Parathyroid adenoma (tissue), 2 donors: ENCODE results near the gene GOLGA5.

Experiments
- H2AFZ ChIP-seq: fragments of 300-600 bp; sonication (generic); one replicate; pipeline ENCODE4 v1.7.0; 2017; ENCODE audit warnings: antibody characterized with exemption, mild to moderate bottlenecking
- H3K27ac ChIP-seq: fragments of 300-600 bp; sonication (generic); one replicate; pipeline ENCODE4 v1.7.0; 2017
- H3K27me3 ChIP-seq: fragments of 300-600 bp; sonication (generic); one replicate; pipeline ENCODE4 v1.7.0; 2017; ENCODE audit warnings: low read length; ENCODE audit not compliant: control insufficient read depth, insufficient read depth
- H3K36me3 ChIP-seq: fragments of 300-600 bp; sonication (generic); one replicate; pipeline ENCODE4 v1.7.0; 2017; ENCODE audit warnings: low read length; ENCODE audit not compliant: control insufficient read depth, insufficient read depth
- H3K4me1 ChIP-seq: fragments of 300-600 bp; sonication (generic); one replicate; pipeline ENCODE4 v1.7.0; 2017; ENCODE audit warnings: control low read depth
- H3K4me2 ChIP-seq: fragments of 300-600 bp; sonication (generic); one replicate; pipeline ENCODE4 v1.7.0; 2017; ENCODE audit warnings: low read length
- H3K4me3 ChIP-seq: fragments of 300-600 bp; sonication (generic); one replicate; pipeline ENCODE4 v1.7.0; 2017; ENCODE audit warnings: low read depth, low read length
- H3K79me2 ChIP-seq: fragments of 300-600 bp; sonication (generic); one replicate; pipeline ENCODE4 v1.7.0; 2017; ENCODE audit warnings: control low read depth
- H3K9ac ChIP-seq: fragments of 300-600 bp; sonication (generic); one replicate; pipeline ENCODE4 v1.7.0; 2017; ENCODE audit warnings: mild to moderate bottlenecking
- H3K9me3 ChIP-seq: fragments of 300-600 bp; sonication (generic); one replicate; pipeline ENCODE4 v1.7.0; 2017; ENCODE audit warnings: low read length; ENCODE audit not compliant: control insufficient read depth
- CTCF ChIP-seq: fragments of 300-600 bp; sonication (generic); IDR thresholded peaks from one replicate; pipeline ENCODE4 v1.7.0; 2017; ENCODE audit warnings: antibody characterized with exemption, mild to moderate bottlenecking
- donor health status: primary hyperparathyroidism.

The GOLGA5 gene

GRCh38 chr14:92830902-92831301, 36.8 kb downstream of the GOLGA5 start:
- Histone ChIP-seq H2AFZ (no peak overlapping the region), H3K9ac (no peak overlapping the region), H3K4me2 (no peak overlapping the region), H3K27ac (no peak overlapping the region), H3K79me2 (no peaks in the 10 kb centered on the region), H3K27me3 (no peaks in the 10 kb centered on the region), H3K36me3 (no peaks in the 10 kb centered on the region), H3K4me1 (peaks cover 3% of the 10 kb centered on the region), H3K9me3 (no peaks in the 10 kb centered on the region), H3K4me3 (no peak overlapping the region)
- no peak for TF ChIP-seq CTCF

- no peaks in the 10 kb centered on the region for H3K36me3 ChIP-seq
- no peak overlapping the region for H2AFZ ChIP-seq
- no peaks in the 10 kb centered on the region for H3K9me3 ChIP-seq
- H3K79me2 ChIP-seq, result no peaks in the 10 kb centered on the region
- no peaks in the 10 kb centered on the region for H3K27me3 ChIP-seq
- no peak overlapping the region for H3K9ac ChIP-seq
- no peak overlapping the region for H3K4me2 ChIP-seq
- H3K27ac ChIP-seq, result no peak overlapping the region
- no peak for TF ChIP-seq CTCF
- H3K4me1 ChIP-seq, result peaks cover 3% of the 10 kb centered on the region
- no peak overlapping the region for H3K4me3 ChIP-seq
Measured at GRCh38 chr14:92832137-92832700, 38.1 kb downstream of the GOLGA5 start.

GRCh38 chr14:92841930-92842329, 47.8 kb downstream of the GOLGA5 start:
- Histone ChIP-seq H2AFZ (no peak overlapping the region), H3K4me1 (no peaks in the 10 kb centered on the region), H3K27ac (no peak overlapping the region), H3K27me3 (no peaks in the 10 kb centered on the region), H3K36me3 (no peaks in the 10 kb centered on the region), H3K9me3 (no peaks in the 10 kb centered on the region), H3K4me2 (no peak overlapping the region), H3K4me3 (no peak overlapping the region), H3K79me2 (no peaks in the 10 kb centered on the region), H3K9ac (no peak overlapping the region)
- no peak for TF ChIP-seq CTCF

- Histone ChIP-seq H3K4me2 (no peak overlapping the region), H3K27ac (no peak overlapping the region)
Measured at GRCh38 chr14:92844204-92844603, 50.1 kb downstream of the GOLGA5 start.

More at GRCh38 chr14:92844204-92844603, 50.1 kb downstream of the GOLGA5 start:
- Histone ChIP-seq H2AFZ (no peak overlapping the region), H3K9ac (no peak overlapping the region), H3K9me3 (no peaks in the 10 kb centered on the region), H3K4me1 (no peaks in the 10 kb centered on the region), H3K4me3 (no peak overlapping the region), H3K27me3 (no peaks in the 10 kb centered on the region), H3K36me3 (no peaks in the 10 kb centered on the region), H3K79me2 (no peaks in the 10 kb centered on the region)
- no peak for TF ChIP-seq CTCF
